Astrocyte of the cerebellum (primary cell): ENCODE results near the gene FTO.

Experiments used
- DNase-seq: peaks from one replicate; pipeline ENCODE4 v3.0.0-alpha.2; 2011; ENCODE audit warnings: low read depth
- H3K4me3 ChIP-seq: 2 replicates; pipeline ENCODE4 v1.5.1; 2011; ENCODE audit warnings: mild to moderate bottlenecking, low read depth, low read length, moderate library complexity
- CTCF ChIP-seq: IDR thresholded peaks from 2 replicates; pipeline ENCODE4 v1.5.1; 2012; ENCODE audit warnings: low read length, low read depth, moderate library complexity, mild to moderate bottlenecking; ENCODE audit errors: missing control alignments
- in situ Hi-C: cut with HindIII; loops from 2 replicates; pipeline ENCODE4 v1.10.0; 2017; ENCODE audit warnings: low sequenced_read_pairs

Gene FTO

GRCh38 chr16:53988136-53988535 lies 284.2 kb downstream of the FTO start:
- no peak for DNase-seq
- H3K4me3 ChIP-seq, result no peak overlapping the region
- in situ Hi-C loops, result no loop called here
- no peak for TF ChIP-seq CTCF

- in situ Hi-C loops, result no loop called here
Measured at GRCh38 chr16:53989597-53989996, 285.6 kb downstream of the FTO start.

GRCh38 chr16:53991754-53992378 lies 287.9 kb downstream of the FTO start:
- peak; percentile 59 for DNase-seq

More at GRCh38 chr16:53989597-53989996, 285.6 kb downstream of the FTO start:
- no peak overlapping the region for H3K4me3 ChIP-seq
- DNase-seq, result no peak
- no peak for TF ChIP-seq CTCF

GRCh38 chr16:53995378-53995777 lies 291.4 kb downstream of the FTO start:
- H3K4me3 ChIP-seq, result no peak overlapping the region
- no peak for DNase-seq
- in situ Hi-C loops, result no loop called here
- TF ChIP-seq CTCF, result no peak

More at GRCh38 chr16:53991754-53992378, 287.9 kb downstream of the FTO start:
- no peak overlapping the region for H3K4me3 ChIP-seq
- in situ Hi-C loops, result no loop called here
- TF ChIP-seq CTCF, result no peak

- H3K4me3 ChIP-seq, result no peak overlapping the region
- DNase-seq, result no peak
- in situ Hi-C loops, result no loop called here
- TF ChIP-seq CTCF, result no peak
Measured at GRCh38 chr16:53996961-53997360, 293.0 kb downstream of the FTO start.

GRCh38 chr16:53998024-53998810 lies 294.3 kb downstream of the FTO start:
- TF ChIP-seq CTCF, result no peak
- in situ Hi-C loops, result no loop called here
- no peak overlapping the region for H3K4me3 ChIP-seq
- no peak for DNase-seq
